A549 (cell line): Measurements from ENCODE around the gene CEP72.

ENCODE experiments used
- CHD2 ChIP-seq: fragments of 150-350 bp; IDR thresholded peaks from 2 replicates; pipeline ENCODE4 v1.6.1; 2014; ENCODE audit warnings: low read length; ENCODE audit not compliant: partially characterized antibody
- HES2 ChIP-seq: fragments of >200 bp; sonication (Bioruptor Twin); formaldehyde crosslinking; IDR thresholded peaks from 2 replicates; pipeline ENCODE4 v1.6.1; 2016
- PHF8 ChIP-seq: fragments of 200-600 bp; sonication (generic); IDR thresholded peaks from 2 replicates; pipeline ENCODE4 v1.6.1; 2016; ENCODE audit warnings: low read depth, mild to moderate bottlenecking, antibody characterized with exemption, moderate library complexity, borderline replicate concordance
- POLR2A ChIP-seq: IDR thresholded peaks from 2 replicates; pipeline ENCODE4 v1.6.1; 2012; ENCODE audit warnings: mild to moderate bottlenecking, low read length
- REST ChIP-seq: fragments of 200-600 bp; sonication (generic); IDR thresholded peaks from 2 replicates; pipeline ENCODE4 v1.6.1; 2016; ENCODE audit warnings: antibody characterized with exemption, mild to moderate bottlenecking, moderate library complexity
- TF ChIP-seq, protein P1 (sequence below): fragments of >200 bp; sonication (Bioruptor Twin); formaldehyde crosslinking; IDR thresholded peaks from 3 replicates; pipeline ENCODE4 v1.5.1; 2016
- TF ChIP-seq, protein P2 (sequence below): IDR thresholded peaks from 2 replicates; pipeline ENCODE4 v1.6.1; 2012

- no peak for TF ChIP-seq PHF8
- TF ChIP-seq REST = no peak
- no peak for TF ChIP-seq POLR2A
- TF ChIP-seq CHD2 = no peak
- TF ChIP-seq, protein P1, sequence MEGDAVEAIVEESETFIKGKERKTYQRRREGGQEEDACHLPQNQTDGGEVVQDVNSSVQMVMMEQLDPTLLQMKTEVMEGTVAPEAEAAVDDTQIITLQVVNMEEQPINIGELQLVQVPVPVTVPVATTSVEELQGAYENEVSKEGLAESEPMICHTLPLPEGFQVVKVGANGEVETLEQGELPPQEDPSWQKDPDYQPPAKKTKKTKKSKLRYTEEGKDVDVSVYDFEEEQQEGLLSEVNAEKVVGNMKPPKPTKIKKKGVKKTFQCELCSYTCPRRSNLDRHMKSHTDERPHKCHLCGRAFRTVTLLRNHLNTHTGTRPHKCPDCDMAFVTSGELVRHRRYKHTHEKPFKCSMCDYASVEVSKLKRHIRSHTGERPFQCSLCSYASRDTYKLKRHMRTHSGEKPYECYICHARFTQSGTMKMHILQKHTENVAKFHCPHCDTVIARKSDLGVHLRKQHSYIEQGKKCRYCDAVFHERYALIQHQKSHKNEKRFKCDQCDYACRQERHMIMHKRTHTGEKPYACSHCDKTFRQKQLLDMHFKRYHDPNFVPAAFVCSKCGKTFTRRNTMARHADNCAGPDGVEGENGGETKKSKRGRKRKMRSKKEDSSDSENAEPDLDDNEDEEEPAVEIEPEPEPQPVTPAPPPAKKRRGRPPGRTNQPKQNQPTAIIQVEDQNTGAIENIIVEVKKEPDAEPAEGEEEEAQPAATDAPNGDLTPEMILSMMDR = no peak
- TF ChIP-seq HES2 = no peak
- TF ChIP-seq, protein P2, sequence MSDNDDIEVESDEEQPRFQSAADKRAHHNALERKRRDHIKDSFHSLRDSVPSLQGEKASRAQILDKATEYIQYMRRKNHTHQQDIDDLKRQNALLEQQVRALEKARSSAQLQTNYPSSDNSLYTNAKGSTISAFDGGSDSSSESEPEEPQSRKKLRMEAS = no peak
Observed at GRCh38 chr5:587403-587802, 24.7 kb upstream of the CEP72 start.
